DMS153 (cell line): ENCODE data around the gene NIPA2.
A peak's percentile ranks its signal among the peaks of the same experiment; 100 is the strongest.

Experiments used
- DNase-seq: peaks from one replicate; lab custom pipeline; 2025; lab: John Stamatoyannopoulos, UW

NIPA2 gene

DNA sequence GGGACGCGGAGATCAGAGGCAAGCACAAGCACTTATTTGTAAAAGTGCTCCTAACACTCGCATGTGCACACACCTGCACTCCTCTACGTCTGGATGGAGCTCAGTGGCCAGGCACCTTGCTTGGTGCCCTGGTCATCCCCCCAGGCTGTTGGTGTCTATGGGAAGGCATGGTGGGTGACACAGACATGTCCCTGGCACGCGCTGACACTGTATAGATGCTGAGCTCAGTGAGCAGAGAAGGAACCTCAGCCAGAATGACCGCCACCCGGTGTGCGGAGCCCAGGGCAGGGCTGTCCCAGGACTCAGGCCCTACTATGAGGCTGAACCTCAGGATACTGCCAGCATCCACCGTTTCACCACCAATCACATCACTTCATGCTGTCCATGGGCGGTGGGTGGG is 64.5 kb downstream of the NIPA2 start:
- DNase-seq: no peak

DNA sequence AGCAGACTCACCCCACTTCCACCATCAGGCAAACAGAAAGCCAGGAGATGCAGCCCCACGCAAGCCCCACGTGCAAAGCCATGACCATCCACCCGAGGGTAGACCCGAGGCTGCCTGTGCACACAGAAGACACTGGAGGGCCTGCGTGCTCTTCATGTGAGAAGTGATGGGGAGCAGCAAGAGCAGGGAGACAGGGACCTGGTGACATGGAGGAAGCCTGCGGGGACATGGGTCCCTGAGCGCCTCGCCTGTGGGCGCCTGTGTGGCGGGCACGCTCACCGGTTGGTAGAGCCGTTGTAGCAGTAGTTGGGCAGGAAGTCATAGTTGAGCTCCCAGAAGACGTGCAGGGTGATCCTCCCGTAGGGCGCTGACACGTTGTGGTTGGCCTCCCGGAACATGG is 65.0 kb downstream of the NIPA2 start:
- no peak for DNase-seq

DNA sequence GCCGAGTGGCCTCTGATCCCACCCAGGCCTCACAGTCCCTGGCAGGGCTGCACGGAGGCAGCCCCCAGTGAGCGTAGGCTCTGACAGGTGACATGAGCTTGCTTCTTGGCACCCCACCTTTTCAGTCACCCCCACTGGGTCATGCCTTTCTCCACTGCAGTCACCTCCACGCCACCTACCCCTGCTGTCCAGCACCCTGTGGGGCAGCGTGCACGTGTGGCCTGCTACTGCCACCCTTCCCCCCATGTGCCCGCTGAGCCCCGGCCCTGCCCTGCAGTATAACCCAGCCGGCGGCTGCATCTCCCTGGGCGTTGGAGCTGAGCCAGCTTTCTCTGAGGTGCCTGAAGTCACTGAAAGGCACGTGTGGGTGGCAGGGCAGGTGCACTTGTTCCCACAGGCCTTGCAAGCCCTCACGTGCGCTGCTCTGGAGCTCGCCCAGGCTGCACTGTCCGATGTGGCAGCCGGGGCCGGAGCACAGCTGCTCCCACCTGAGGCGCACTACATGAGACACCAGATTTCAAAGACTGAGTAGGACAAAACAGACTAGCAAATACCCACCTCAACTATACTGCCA is 65.6 kb downstream of the NIPA2 start:
- DNase-seq: peak; percentile 55

DNA sequence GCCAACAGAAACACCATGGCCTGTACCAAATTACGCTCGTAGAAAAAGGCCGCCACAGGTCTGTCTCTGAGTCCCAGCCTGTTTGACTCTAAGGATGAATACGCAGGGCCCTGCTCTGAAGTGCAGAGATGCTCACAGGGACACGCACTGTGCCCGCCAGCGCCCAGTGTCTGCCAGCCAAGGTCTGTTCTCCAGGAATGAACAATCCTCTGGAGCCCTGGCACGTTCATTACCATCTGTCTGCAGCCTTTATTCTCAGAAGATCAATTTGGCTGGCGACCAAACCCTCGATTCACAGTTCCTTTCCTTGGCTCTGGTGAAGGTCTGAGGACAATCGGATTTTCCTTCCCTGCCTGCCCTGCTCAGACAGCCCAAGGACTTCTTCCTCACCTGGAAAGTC is 66.3 kb downstream of the NIPA2 start:
- DNase-seq: peak; percentile 1

DNA sequence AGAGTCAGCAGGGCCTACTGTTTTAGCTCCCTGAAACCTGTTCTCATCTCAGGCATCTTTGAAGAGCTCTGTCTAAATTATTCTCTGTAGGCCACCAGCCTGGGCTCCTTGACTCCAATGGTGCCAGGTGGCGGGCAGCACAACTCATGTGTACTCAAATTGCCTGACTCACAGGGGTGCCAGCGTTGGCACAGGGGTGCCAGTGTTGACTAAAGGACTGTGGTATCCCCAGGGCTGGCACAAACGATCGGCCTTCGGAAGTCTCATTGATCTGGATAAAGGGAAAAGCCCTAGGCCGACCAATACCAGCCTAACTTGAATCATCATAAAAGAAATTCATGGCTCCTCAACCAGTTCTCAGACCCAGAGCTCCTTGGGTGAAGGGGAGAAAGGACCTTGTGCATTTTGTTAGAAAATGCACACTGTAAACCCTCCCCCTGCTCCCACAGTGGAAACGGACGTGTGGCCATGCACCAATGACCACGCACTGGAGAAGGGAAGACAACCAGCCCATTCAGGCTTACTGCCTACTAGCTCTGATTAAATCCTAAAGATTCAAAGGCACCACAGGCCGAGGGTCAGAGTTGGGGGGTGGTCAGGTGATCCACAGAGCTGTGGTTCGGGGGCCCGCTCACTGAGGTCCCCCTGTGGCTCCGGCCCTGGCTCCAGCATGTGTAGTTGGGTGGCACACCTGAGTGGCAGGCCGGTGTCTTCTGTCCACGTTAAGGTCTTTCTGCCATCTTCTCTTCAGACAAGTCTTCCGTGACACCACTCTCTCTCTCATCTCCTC is 68.9 kb downstream of the NIPA2 start:
- no peak for DNase-seq

DNA sequence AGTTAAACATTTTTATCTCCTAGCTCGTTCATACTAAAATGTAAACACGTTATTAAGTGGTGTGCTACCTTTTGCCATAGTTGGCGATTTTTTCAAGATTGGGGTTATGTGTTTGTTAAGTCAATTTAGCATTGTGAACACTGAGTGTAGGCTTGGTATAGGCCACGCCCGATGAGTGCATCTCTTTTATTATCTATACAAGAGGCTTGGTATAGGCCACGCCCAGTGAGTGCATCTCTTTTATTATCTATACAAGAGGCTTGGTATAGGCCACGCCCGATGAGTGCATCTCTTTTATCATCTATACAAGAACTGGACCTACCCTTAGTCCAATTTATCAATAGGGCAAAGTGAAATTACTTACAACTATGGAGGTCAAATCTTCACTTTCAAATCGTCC is 70.4 kb downstream of the NIPA2 start:
- DNase-seq: no peak

DNA sequence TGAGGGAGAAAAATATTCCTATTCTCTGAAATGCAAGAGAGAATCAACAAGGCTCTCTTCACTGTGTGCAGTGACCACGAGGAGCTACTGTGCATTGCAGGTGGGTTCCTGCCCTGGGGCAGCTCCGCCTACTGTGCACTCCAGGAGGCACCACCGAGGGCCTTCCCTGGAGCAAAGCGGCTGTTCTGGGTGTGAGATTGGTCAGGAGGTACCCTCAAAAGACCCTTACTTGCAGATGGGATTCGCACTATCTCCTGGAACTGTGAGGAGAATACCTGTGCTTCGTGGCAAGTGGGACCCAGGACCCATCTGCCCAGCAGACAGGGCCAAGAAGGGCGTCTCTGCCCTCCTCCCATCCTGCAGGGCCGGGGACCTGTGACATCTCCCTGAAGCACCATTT is 72.8 kb downstream of the NIPA2 start:
- no peak for DNase-seq

DNA sequence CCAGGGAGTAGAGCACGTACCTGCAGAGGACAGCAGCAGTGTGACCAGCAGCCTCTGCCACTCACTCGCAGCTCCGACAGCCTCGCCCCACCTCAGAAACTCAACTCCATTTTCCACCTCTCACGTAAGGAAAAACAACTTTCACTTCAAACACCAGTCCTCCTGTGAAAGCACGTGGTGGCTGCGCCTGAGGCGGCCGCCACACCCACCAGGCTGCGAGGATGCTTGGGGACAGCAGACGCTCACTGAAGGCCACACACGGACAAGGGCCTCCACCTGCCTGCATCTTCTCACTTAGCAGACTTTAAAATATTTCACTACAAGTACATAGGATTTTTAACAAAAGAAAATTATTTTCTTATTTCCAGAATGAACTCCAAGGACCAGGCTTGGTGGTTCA is 73.8 kb downstream of the NIPA2 start:
- DNase-seq: no peak

DNA sequence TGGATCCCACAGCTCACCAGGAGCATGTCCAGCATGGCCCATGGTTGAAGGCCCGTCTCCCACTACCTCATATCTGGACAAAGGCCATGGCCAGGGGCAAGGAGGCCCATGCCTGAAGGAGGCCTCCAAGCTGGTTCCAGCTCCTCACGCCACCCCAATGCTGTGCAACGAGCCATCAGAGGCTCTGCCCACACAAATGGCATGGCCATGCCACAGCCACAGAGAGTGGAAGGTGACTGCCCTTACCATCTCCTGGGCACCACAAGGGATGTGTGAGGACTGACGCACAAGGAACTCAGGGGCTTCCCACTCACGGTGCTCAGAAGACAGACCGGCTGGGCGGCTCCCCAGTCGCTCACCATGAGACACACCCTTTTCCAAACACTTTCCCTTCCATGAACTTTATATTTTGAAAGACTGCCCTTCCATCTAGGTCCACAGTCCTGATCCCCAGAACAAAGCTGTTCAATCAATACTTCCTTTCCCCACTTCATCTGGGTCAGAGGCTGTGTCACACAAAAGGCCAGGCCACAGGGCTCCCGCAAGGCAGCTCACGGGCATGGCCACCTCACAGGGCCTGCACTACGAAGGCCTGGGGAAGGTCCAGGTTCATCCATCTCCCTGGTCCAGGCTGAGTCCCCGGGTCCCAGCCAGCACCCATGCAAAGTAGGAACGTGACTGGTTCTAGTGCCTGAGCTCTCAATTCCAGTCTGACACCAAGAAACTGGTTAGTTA is 75.3 kb downstream of the NIPA2 start:
- no peak for DNase-seq

DNA sequence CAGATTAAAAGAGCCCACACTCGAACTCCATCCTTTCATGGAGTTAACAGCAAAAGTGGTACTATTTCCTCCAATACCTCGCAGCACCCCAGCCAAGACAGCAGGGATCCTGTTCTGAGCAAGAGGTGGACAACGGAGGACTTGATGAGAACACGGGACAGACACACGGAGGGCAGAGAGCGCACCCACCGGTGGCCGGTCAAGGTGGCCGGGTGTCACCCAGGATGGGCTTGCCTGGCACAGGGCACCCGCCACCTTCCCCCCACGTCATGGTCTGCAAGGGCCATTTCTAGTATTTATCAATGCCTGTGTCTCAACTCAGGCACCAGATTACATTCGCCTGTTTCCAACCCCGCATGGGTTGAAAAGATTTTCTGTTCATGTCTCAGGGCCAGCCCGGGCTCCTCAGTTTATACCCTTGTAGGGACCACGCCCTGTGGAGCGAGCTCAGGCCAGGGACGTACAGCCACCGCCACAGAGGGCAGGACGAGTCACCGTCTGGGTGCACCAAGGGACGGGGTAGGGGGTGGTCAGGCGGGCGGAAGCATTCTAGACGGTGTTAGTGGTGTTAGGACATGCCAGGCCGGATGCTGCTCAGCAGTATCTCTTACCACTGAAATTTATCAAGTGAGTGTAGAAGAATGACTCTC is 77.5 kb downstream of the NIPA2 start:
- no peak for DNase-seq

DNA sequence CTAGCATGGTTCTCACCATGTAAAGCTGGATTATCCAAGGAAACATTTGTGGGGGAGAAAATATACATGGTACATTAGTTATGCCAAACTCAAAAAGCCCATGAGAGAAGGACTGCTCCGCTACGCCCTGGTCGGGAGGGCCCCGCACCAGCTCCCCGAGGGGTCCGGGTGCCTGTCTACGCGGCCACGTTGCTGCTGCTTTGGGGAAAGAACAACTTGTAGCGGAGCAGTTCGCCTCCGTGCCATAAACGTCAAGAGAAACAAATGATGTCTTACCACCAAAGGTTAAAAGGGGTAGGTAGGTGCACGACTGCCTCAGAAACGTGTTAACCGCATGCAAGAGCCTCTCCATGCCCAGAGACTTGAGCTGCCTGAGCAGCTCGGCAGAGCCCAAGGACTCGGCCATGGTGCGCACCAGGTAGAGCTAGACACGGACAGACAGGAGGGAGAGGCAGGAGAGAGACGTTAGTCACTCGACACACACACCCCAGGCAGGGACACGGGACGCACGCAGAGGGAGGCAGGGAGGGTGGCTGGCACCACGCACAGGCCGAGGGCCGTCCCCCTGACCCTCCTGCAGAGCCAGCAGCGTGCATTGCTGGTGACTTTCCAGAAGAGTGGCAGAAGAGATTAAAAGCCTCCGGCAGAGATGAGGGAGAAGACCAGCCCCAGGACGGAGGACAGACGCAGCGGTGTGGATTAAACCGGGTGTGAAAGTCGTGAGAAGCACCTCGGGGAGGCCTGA is 78.3 kb downstream of the NIPA2 start:
- DNase-seq: no peak

DNA sequence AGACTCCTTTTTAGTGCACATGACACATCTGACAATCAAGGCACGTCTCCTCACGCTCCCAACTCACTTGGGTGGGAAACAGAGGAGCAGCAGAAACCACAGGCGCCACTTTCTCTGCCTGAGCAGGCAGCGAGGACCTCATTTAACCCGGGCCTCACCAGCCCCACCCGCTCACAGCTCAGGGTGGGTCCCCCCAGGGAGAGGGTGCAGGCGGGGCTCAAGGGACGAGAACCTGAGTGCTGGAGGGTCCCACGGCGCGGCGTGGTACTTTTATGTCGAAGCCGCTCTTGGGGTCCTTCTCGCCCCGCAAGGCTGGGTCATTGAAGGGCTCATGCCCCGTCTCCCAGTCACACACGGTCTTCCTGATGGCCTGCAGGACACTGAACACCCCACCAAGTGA is 79.1 kb downstream of the NIPA2 start:
- DNase-seq: no peak
